Esophagus squamous epithelium (tissue), 4 donors: ENCODE measurements around the gene AGT.

ENCODE experiments used
- CTCF ChIP-seq, 6 experiments: fragments of 450-650 bp in 4 of 6; fragments of 200-600 bp in 2 of 6; sonication (generic) in 2 of 6; IDR thresholded peaks; one replicate each; pipeline ENCODE4 v1.5.1; 2016 to 2019; ENCODE audit warnings: antibody characterized with exemption in 6 of 6, mild to moderate bottlenecking in 4 of 6, moderate library complexity in 4 of 6
- POLR2A ChIP-seq, 4 donors: fragments of 450-650 bp; IDR thresholded peaks; one replicate each; pipeline ENCODE4 v1.6.1; 2017; ENCODE audit warnings: antibody characterized with exemption in 4 of 4, mild to moderate bottlenecking in 4 of 4, moderate library complexity in 3 of 4

DNA sequence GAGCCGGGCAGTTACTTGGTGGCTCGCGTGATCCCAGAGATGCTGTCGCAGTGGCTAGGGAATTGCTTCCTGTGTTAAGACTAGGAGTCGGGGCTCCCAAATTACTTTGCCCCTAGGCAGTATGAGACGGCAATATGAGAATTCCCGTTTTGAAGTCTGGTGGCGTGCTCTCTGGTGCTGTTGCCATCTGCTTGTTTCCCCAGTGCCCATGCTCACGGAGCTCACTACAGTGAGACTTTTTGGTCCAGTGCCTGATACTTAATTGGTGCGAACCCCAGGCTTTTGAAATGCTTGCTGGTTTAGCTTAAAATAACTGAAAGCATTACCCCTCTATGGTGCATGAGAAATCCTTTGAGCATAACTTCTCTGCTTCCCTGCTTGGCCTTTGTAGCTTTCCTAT, 22.3 kb downstream of the AGT start:
- TF ChIP-seq CTCF (IDR thresholded peaks at IDR 0.05) (no peak), POLR2A (IDR thresholded peaks at IDR 0.05) (no peak)
